KMS-11 (cell line): ENCODE measurements around the gene ARHGAP42.
"Not testable (repeated sequence)": the region's sequence is repeated elsewhere in the genome, so short reads cannot be mapped to it uniquely, and the experiment has no call there.

ENCODE experiments used
- H2AFZ ChIP-seq: fragments of 200-600 bp; sonication (generic); 2 replicates; pipeline ENCODE4 v1.6.1; 2016; ENCODE audit warnings: antibody characterized with exemption, mixed run types, low read depth
- H3K27ac ChIP-seq: fragments of 200-600 bp; sonication (generic); 2 replicates; pipeline ENCODE4 v1.6.1; 2016; ENCODE audit warnings: mild to moderate bottlenecking, mixed run types
- H3K27me3 ChIP-seq: fragments of 200-600 bp; sonication (generic); 2 replicates; pipeline ENCODE4 v1.6.1; 2017; ENCODE audit warnings: mild to moderate bottlenecking, low read depth, mixed run types, moderate library complexity; ENCODE audit not compliant: insufficient read depth
- H3K36me3 ChIP-seq: fragments of 200-600 bp; sonication (generic); 2 replicates; pipeline ENCODE4 v1.6.1; 2017; ENCODE audit warnings: mild to moderate bottlenecking, mixed run types; ENCODE audit not compliant: insufficient read depth
- H3K4me1 ChIP-seq: fragments of 200-600 bp; sonication (generic); 2 replicates; pipeline ENCODE4 v1.6.1; 2016; ENCODE audit warnings: mild to moderate bottlenecking, low read depth, mixed run types; ENCODE audit not compliant: poor library complexity, severe bottlenecking
- H3K4me2 ChIP-seq: fragments of 200-600 bp; sonication (generic); 2 replicates; pipeline ENCODE4 v1.7.0; 2016; ENCODE audit warnings: mild to moderate bottlenecking, mixed run types
- H3K4me3 ChIP-seq: fragments of 200-600 bp; sonication (generic); IDR thresholded peaks from 2 replicates; pipeline ENCODE4 v1.6.1; 2017; ENCODE audit warnings: low read depth, low read length, mixed read lengths; ENCODE audit not compliant: insufficient read depth
- H3K79me2 ChIP-seq: fragments of 200-600 bp; sonication (generic); 2 replicates; pipeline ENCODE4 v1.6.1; 2016; ENCODE audit warnings: low read depth, mixed run types; ENCODE audit not compliant: insufficient read depth
- H3K9ac ChIP-seq: fragments of 200-600 bp; sonication (generic); 2 replicates; pipeline ENCODE4 v1.6.1; 2016; ENCODE audit warnings: mild to moderate bottlenecking, mixed run types
- H4K20me1 ChIP-seq: fragments of 200-600 bp; sonication (generic); 2 replicates; pipeline ENCODE4 v1.6.1; 2016; ENCODE audit warnings: mild to moderate bottlenecking, mixed run types; ENCODE audit not compliant: insufficient read depth
- CTCF ChIP-seq: fragments of 200-600 bp; sonication (generic); conservative IDR thresholded peaks from 2 replicates; pipeline ENCODE4 v1.6.1; 2017; ENCODE audit warnings: low read depth, mild to moderate bottlenecking, antibody characterized with exemption, low read length, moderate library complexity, mixed read lengths

The ARHGAP42 gene

GRCh38 chr11:100748153-100748552 is 61.1 kb downstream of the ARHGAP42 start:
- no peaks in the 10 kb centered on the region for H3K79me2 ChIP-seq
- H3K4me3 ChIP-seq, result no peak overlapping the region
- no peak overlapping the region for H2AFZ ChIP-seq
- H3K9ac ChIP-seq, result no peak overlapping the region
- TF ChIP-seq CTCF, result no peak
- H3K4me2 ChIP-seq, result no peak overlapping the region
- H3K4me1 ChIP-seq, result no peaks in the 10 kb centered on the region
- no peak overlapping the region for H3K27ac ChIP-seq
- H3K36me3 ChIP-seq, result no peaks in the 10 kb centered on the region
- H4K20me1 ChIP-seq, result no peaks in the 10 kb centered on the region
- no peaks in the 10 kb centered on the region for H3K27me3 ChIP-seq

- not testable (repeated sequence) for H3K4me1 ChIP-seq, H3K36me3 ChIP-seq
Measured at GRCh38 chr11:100749887-100750565, 62.9 kb downstream of the ARHGAP42 start.

GRCh38 chr11:100750566-100750891 is 63.4 kb downstream of the ARHGAP42 start:
- not testable (repeated sequence) for H3K4me2 ChIP-seq, H3K9ac ChIP-seq, H3K4me1 ChIP-seq, H3K27ac ChIP-seq, H3K36me3 ChIP-seq, H4K20me1 ChIP-seq, H2AFZ ChIP-seq, H3K4me3 ChIP-seq, H3K79me2 ChIP-seq, H3K27me3 ChIP-seq

More at GRCh38 chr11:100749887-100750565, 62.9 kb downstream of the ARHGAP42 start:
- not testable (repeated sequence) for H3K4me3 ChIP-seq, H4K20me1 ChIP-seq, H2AFZ ChIP-seq, H3K9ac ChIP-seq, H3K4me2 ChIP-seq, H3K27ac ChIP-seq, H3K79me2 ChIP-seq, H3K27me3 ChIP-seq

GRCh38 chr11:100752371-100753171 is 65.5 kb downstream of the ARHGAP42 start:
- no peaks in the 10 kb centered on the region for H3K79me2 ChIP-seq
- H4K20me1 ChIP-seq, result no peaks in the 10 kb centered on the region
- H2AFZ ChIP-seq, result no peak overlapping the region
- no peaks in the 10 kb centered on the region for H3K4me1 ChIP-seq
- H3K27ac ChIP-seq, result no peak overlapping the region
- no peak overlapping the region for H3K4me3 ChIP-seq
- no peaks in the 10 kb centered on the region for H3K36me3 ChIP-seq
- no peak for TF ChIP-seq CTCF
- no peaks in the 10 kb centered on the region for H3K27me3 ChIP-seq
- H3K4me2 ChIP-seq, result no peak overlapping the region
- no peak overlapping the region for H3K9ac ChIP-seq

GRCh38 chr11:100753172-100753543 is 66.1 kb downstream of the ARHGAP42 start:
- Histone ChIP-seq H3K4me3 (no peak overlapping the region), H2AFZ (no peak overlapping the region), H4K20me1 (no peaks in the 10 kb centered on the region), H3K4me1 (no peaks in the 10 kb centered on the region), H3K27me3 (no peaks in the 10 kb centered on the region), H3K4me2 (no peak overlapping the region), H3K9ac (no peak overlapping the region), H3K36me3 (no peaks in the 10 kb centered on the region), H3K27ac (no peak overlapping the region), H3K79me2 (no peaks in the 10 kb centered on the region)
- no peak for TF ChIP-seq CTCF
